Endodermal cell (in vitro differentiated cells): ENCODE measurements around the gene BAD. TPM values are rescaled to one million over a fixed set of nuclear protein-coding genes. Genes with fewer than 3 reads are reported as not detected.

Experiments
- DNase-seq: peaks from one replicate; pipeline ENCODE4 v3.0.0-alpha.2; 2017
- H3K27ac ChIP-seq: 2 replicates; pipeline ENCODE4 v1.5.1; 2013; ENCODE audit warnings: mild to moderate bottlenecking, low read depth, low read length, moderate library complexity
- H3K27me3 ChIP-seq: 2 replicates; pipeline ENCODE4 v1.6.1; 2013; ENCODE audit warnings: mild to moderate bottlenecking, low read length, moderate library complexity; ENCODE audit not compliant: insufficient read depth, control insufficient read depth, poor library complexity, severe bottlenecking
- H3K36me3 ChIP-seq: 2 replicates; pipeline ENCODE4 v1.7.0; 2013; ENCODE audit warnings: mild to moderate bottlenecking, low read length, moderate library complexity; ENCODE audit not compliant: control insufficient read depth, insufficient read depth
- H3K4me1 ChIP-seq: one replicate; pipeline ENCODE4 v1.7.0; 2013; ENCODE audit warnings: low read length; ENCODE audit not compliant: control insufficient read depth, insufficient read depth
- H3K4me3 ChIP-seq: 2 replicates; pipeline ENCODE4 v1.5.1; 2013; ENCODE audit warnings: mild to moderate bottlenecking, low read length, moderate library complexity
- H3K9ac ChIP-seq: 2 replicates; pipeline ENCODE4 v1.6.1; 2013; ENCODE audit warnings: mild to moderate bottlenecking, low read length, moderate library complexity; ENCODE audit not compliant: poor library complexity, severe bottlenecking; ENCODE audit errors: extremely low read depth
- H3K9me3 ChIP-seq: 2 replicates; pipeline ENCODE4 v1.6.1; 2013; ENCODE audit warnings: mild to moderate bottlenecking, low read length, moderate library complexity; ENCODE audit not compliant: control insufficient read depth
- H3K27ac Mint-ChIP-seq: 2 replicates; pipeline ENCODE4 v1.8.0; 2020; ENCODE audit warnings: mixed read lengths
- H3K27me3 Mint-ChIP-seq: 2 replicates; pipeline ENCODE4 v1.8.0; 2021; ENCODE audit warnings: mild to moderate bottlenecking, mixed read lengths; ENCODE audit not compliant: insufficient read depth
- H3K36me3 Mint-ChIP-seq: 2 replicates; pipeline ENCODE4 v1.8.0; 2020; ENCODE audit warnings: low read depth, mixed read lengths
- H3K4me1 Mint-ChIP-seq: 2 replicates; pipeline ENCODE4 v1.8.0; 2020; ENCODE audit warnings: mixed read lengths
- H3K4me3 Mint-ChIP-seq: 2 replicates; pipeline ENCODE4 v1.8.0; 2020; ENCODE audit warnings: mild to moderate bottlenecking, moderate library complexity, mixed read lengths
- H3K9me3 Mint-ChIP-seq: 2 replicates; pipeline ENCODE4 v1.8.0; 2020; ENCODE audit warnings: mild to moderate bottlenecking, mixed read lengths
- WGBS, 2 experiments: methylation state at CpG; one replicate each; pipeline versions ENCODE4 v1.1.5 to v1.1.7; 2013; ENCODE audit warnings: missing lambda C conversion rate in 2 of 2, mixed read lengths in 1 of 2; ENCODE audit not compliant: insufficient coverage in 1 of 2, insufficient read length in 1 of 2; 5-methylcytosine and 5-hydroxymethylcytosine counted together
- total RNA-seq, 2 donors: library from RNA; stranded (reverse); fragmentation: NEBNext Ultra II Directional in 1 of 2; extraction: Animal tissue kit (Norgen Biotek cat#: 25700) in 1 of 2; gene quantifications; 2 replicates in 1 of 2; 3 replicates in 1 of 2; pipeline ENCODE4 v1.2.1, GENCODE V29; 2021
- TF ChIP-seq, protein P1 (sequence below): fragments of 200-600 bp; sonication (generic); conservative IDR thresholded peaks from 2 replicates; pipeline ENCODE4 v1.5.0; 2021; ENCODE audit warnings: antibody characterized with exemption, mild to moderate bottlenecking

The BAD gene
- total RNA-seq, 2 donors from 2014 or later, result 42.3 to 48.2 TPM

DNA sequence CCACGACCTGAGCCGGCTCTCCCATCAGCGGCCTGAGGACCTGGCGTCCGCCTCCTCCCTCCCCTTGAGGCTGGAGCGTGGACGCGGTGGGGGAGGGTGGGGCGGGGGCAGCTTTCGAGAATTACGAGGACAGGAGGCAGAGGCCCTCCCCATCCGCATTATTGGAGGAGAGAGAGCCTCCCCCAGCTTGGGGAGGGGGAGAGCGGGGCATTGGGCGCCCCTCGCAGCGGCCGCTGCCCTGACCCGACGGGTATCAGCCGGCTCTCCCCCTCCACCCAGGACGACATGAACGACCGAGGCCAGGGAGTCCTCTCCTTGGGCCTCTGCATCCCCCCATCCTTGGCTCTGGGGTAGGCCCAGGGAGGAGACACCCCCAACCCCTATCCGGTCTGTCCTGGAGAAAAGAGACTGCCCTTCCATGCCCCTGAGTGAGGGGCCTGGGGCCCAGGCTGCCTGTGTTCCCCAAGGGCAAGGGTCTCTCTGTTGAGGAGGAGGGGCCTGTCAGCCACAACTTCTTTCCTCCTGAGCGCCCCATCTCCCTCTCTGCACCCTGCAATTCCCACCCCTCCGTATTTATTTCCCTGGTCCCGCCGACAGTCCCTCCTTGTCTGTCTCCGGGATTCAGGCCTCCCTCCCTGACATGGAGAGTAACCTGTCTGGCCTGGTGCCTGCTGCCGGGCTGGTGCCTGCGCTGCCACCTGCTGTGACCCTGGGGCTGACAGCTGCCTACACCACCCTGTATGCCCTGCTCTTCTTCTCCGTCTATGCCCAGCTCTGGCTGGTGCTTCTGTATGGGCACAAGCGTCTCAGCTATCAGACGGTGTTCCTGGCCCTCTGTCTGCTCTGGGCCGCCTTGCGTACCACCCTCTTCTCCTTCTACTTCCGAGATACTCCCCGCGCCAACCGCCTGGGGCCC is 1.7 kb upstream of the BAD start:
- H3K4me1 Mint-ChIP-seq, result peaks cover 6% of the 10 kb centered on the region
- H3K27ac Mint-ChIP-seq, result no peak overlapping the region
- H3K9me3 Mint-ChIP-seq, result no peaks in the 10 kb centered on the region
- TF ChIP-seq, protein P1, sequence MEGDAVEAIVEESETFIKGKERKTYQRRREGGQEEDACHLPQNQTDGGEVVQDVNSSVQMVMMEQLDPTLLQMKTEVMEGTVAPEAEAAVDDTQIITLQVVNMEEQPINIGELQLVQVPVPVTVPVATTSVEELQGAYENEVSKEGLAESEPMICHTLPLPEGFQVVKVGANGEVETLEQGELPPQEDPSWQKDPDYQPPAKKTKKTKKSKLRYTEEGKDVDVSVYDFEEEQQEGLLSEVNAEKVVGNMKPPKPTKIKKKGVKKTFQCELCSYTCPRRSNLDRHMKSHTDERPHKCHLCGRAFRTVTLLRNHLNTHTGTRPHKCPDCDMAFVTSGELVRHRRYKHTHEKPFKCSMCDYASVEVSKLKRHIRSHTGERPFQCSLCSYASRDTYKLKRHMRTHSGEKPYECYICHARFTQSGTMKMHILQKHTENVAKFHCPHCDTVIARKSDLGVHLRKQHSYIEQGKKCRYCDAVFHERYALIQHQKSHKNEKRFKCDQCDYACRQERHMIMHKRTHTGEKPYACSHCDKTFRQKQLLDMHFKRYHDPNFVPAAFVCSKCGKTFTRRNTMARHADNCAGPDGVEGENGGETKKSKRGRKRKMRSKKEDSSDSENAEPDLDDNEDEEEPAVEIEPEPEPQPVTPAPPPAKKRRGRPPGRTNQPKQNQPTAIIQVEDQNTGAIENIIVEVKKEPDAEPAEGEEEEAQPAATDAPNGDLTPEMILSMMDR, result no peak
- Histone ChIP-seq H3K9ac (peak overlapping the region; percentile 15), H3K4me1 (no peaks in the 10 kb centered on the region), H3K36me3 (peaks cover 10% of the 10 kb centered on the region), H3K4me3 (peak overlapping the region; percentile 84), H3K27ac (no peak overlapping the region), H3K9me3 (no peaks in the 10 kb centered on the region), H3K27me3 (peaks cover 19% of the 10 kb centered on the region)
- peaks cover 18% of the 10 kb centered on the region for H3K36me3 Mint-ChIP-seq
- peak overlapping the region; percentile 69 for H3K4me3 Mint-ChIP-seq
- peaks cover 26% of the 10 kb centered on the region for H3K27me3 Mint-ChIP-seq
- no peak for DNase-seq
- WGBS, 2 experiments, result 34 to 75% methylated on average over 15 to 37 of the region's 40 CpGs

DNA sequence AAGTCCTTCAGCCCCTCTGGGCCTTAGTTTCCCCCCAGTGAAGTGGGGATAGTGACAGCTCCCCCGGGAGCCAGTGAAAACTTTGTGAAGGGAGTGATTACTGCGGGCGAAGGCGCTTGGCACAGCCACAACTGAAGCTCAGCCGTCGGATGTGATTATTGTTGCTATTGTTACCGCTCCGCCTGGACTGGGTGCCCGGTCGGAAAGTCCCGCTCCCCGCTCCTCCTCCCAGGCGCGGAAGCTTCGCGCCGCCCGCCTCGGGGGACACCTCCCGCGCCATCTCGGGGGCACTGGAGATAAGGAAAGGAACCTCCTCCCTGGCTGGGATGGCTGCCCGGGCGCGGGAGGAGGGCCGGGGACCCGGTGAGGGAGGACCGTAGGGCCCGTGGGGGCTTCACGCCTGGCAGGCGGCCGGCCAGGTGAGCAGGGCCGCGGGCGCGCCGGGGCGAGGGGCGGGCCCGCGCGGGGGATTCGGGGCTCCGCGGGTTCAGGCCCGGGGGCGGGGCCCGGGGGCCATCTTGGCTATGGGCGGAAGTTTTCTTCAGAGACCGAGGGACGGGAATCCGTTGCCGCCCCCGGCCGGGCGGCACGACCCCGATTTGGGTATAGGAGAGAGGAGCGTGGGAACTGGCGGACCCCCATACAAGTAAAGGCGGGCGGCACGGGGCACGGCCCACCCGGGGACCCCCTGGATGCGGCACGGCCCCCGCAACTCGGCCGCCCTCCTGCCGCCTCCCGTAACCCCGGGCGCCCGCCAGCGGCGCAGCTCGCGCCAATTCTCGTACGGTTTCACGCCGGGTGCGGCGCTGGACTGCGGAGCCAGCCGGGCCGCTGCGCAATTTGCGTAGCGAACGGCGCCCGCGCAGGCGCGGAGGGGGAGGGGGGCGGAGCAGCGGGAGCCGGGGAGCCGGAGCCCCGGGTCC is 758 bp upstream of the BAD start, which contains the start of gene GPR137:
Gene GPR137 (plus strand): TSS at position 887 of the 923 bp plus-strand sequence. CDS start 677 bp downstream, outside the sequence.
- DNase-seq, result peak; percentile 92
- Histone ChIP-seq H3K36me3 (peaks cover 10% of the 10 kb centered on the region), H3K4me1 (no peaks in the 10 kb centered on the region), H3K27ac (peak within 1 kb of the TSS; percentile 9), H3K27me3 (peaks cover 10% of the 10 kb centered on the region), H3K9me3 (no peaks in the 10 kb centered on the region), H3K9ac (peak within 1 kb of the TSS; percentile 28), H3K4me3 (peak within 1 kb of the TSS; percentile 84)
- H3K9me3 Mint-ChIP-seq, result no peaks in the 10 kb centered on the region
- peak within 1 kb of the TSS; percentile 69 for H3K4me3 Mint-ChIP-seq
- TF ChIP-seq, protein P1, result no peak
- peaks cover 19% of the 10 kb centered on the region for H3K36me3 Mint-ChIP-seq
- peaks cover 17% of the 10 kb centered on the region for H3K27me3 Mint-ChIP-seq
- peaks cover 4% of the 10 kb centered on the region for H3K4me1 Mint-ChIP-seq
- WGBS, 2 experiments, result 0% methylated on average over 22 to 100 of the region's 102 CpGs
- H3K27ac Mint-ChIP-seq, result peak within 1 kb of the TSS; percentile 87

DNA sequence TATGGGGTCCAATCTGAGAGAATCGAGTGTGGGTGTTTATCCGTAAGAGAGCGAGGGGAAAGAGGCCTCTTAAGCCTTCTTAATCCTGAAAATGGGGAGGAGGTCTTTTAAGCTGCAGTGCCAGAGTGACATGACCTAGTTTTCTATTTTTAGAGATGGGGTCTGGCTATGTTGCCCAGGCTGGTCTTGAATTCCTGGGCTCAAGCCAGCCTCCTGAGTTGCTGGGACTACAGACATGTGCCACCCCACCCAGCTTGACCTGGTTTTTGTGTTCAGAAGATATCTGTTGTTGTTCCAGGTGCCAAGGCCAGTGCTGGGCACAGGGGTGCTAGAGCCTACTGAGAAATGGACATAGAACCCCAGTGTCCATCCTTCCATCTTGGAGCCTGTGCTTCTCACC is 1.4 kb downstream of the BAD start:
- H3K9ac ChIP-seq, result no peak overlapping the region
- H3K4me1 ChIP-seq, result no peaks in the 10 kb centered on the region
- Mint-ChIP-seq H3K4me3 (peak overlapping the region; percentile 69), H3K27ac (no peak overlapping the region), H3K4me1 (peaks cover 4% of the 10 kb centered on the region), H3K36me3 (peaks cover 22% of the 10 kb centered on the region), H3K9me3 (no peaks in the 10 kb centered on the region), H3K27me3 (no peaks in the 10 kb centered on the region)
- TF ChIP-seq, protein P1, result no peak
- no peaks in the 10 kb centered on the region for H3K27me3 ChIP-seq
- peaks cover 13% of the 10 kb centered on the region for H3K36me3 ChIP-seq
- DNase-seq, result no peak
- no peak overlapping the region for H3K27ac ChIP-seq
- WGBS, 2 experiments, result 94 to 97% methylated on average over 3 of the region's 3 CpGs
- no peaks in the 10 kb centered on the region for H3K9me3 ChIP-seq
- H3K4me3 ChIP-seq, result no peak overlapping the region
